Measurements from ENCODE around the gene ME1. TPM values are rescaled to one million over a fixed set of nuclear protein-coding genes. Genes with fewer than 3 reads are reported as not detected.

ME1 gene
- total RNA-seq, 1 experiment from 2014 or later = 40.5 TPM

DNA sequence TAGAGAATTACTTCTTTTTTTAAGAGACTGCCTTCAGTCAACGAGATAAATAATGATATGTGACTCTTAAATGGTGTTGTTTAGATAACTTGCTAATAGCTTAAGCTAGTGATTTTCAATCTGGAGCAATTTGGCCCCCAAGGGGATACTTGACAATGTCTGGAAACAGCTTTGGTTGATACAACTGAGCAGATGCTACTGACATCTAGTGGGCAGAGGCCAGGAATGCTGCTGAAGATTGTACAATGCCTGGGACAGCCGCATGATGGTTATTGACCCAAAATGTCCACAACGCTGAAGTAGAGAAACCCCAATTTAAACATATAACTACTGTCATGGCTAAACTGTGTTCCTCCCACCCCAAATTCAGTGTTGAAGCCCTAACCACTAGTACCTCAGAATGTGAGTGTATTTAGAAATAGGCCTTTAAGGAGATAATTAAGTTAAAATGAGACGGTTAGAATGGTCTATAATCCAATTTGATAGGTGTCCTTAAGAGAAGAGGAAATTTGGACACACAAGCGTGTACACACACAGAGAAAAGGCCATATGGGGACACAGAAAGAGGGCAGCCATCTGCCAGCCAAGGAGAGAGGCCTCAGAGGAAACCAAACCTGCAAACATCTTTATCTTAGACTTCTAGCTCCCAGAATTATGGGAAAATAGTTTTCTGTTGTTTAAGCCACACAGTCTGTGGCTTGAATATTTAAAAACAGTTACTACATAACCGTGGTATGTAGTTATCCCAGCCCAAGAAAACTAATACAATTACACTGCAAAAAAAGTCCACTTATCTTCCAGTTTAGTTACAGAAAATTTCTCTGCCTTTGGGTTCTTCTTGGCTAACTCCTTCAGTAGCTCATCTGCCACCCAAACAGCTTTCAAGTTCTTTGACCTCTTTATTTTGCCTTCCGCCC is 215.5 kb downstream of the ME1 start:
- BruUV-seq (replicated peaks) = no TSS peak
- H3K4me1 ChIP-seq (ENCODE audit: control insufficient read depth in 1 of 2, insufficient read depth in 2 of 2, low read length in 2 of 2) = no peaks in the 10 kb centered on the region
- H3K4me2 ChIP-seq (ENCODE audit: low read length) = no peak overlapping the region
- H3K36me3 ChIP-seq (ENCODE audit: control insufficient read depth in 1 of 2, insufficient read depth in 2 of 2, low read length in 2 of 2) = no peaks in the 10 kb centered on the region
- intact Hi-C loops (cut with micrococcal nuclease) = loop anchor here (1.0 to 5.0 kb wide), 2 partner anchors 148 to 963 kb away; partner anchors contain the start of gene DOP1A
- H2AFZ ChIP-seq (ENCODE audit: low read depth, low read length, poor library complexity, severe bottlenecking) = no peak overlapping the region
- no peaks in the 10 kb centered on the region for H3K79me2 ChIP-seq (ENCODE audit: insufficient read depth, low read length)
- H3K27me3 ChIP-seq (ENCODE audit: insufficient read depth, low read length) = no peaks in the 10 kb centered on the region
- peak; percentile 80 for TF ChIP-seq RAD21 (IDR thresholded peaks at IDR 0.05; ENCODE audit: low read depth)
- no peak for TF ChIP-seq POLR2A (IDR thresholded peaks at IDR 0.05; ENCODE audit: borderline replicate concordance, extremely low read depth, insufficient read depth, insufficient read length)
- TF ChIP-seq, protein P1, sequence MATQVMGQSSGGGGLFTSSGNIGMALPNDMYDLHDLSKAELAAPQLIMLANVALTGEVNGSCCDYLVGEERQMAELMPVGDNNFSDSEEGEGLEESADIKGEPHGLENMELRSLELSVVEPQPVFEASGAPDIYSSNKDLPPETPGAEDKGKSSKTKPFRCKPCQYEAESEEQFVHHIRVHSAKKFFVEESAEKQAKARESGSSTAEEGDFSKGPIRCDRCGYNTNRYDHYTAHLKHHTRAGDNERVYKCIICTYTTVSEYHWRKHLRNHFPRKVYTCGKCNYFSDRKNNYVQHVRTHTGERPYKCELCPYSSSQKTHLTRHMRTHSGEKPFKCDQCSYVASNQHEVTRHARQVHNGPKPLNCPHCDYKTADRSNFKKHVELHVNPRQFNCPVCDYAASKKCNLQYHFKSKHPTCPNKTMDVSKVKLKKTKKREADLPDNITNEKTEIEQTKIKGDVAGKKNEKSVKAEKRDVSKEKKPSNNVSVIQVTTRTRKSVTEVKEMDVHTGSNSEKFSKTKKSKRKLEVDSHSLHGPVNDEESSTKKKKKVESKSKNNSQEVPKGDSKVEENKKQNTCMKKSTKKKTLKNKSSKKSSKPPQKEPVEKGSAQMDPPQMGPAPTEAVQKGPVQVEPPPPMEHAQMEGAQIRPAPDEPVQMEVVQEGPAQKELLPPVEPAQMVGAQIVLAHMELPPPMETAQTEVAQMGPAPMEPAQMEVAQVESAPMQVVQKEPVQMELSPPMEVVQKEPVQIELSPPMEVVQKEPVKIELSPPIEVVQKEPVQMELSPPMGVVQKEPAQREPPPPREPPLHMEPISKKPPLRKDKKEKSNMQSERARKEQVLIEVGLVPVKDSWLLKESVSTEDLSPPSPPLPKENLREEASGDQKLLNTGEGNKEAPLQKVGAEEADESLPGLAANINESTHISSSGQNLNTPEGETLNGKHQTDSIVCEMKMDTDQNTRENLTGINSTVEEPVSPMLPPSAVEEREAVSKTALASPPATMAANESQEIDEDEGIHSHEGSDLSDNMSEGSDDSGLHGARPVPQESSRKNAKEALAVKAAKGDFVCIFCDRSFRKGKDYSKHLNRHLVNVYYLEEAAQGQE (IDR thresholded peaks at IDR 0.05; ENCODE audit: low read depth) = no peak
- TF ChIP-seq CBX3 (IDR thresholded peaks at IDR 0.05; ENCODE audit: low read depth) = no peak
- peak; percentile 19 for TF ChIP-seq YY1 (IDR thresholded peaks at IDR 0.05; ENCODE audit: extremely low read depth, insufficient replicate concordance, low read depth, low read length)
- no peak for TF ChIP-seq CEBPB (IDR thresholded peaks at IDR 0.05; ENCODE audit: low read depth)
- no peak for TF ChIP-seq SIN3A (IDR thresholded peaks at IDR 0.05; ENCODE audit: low read depth)
- no peak for TF ChIP-seq SP1 (IDR thresholded peaks at IDR 0.05; ENCODE audit: low read depth)
- TF ChIP-seq ZNF274 (IDR thresholded peaks at IDR 0.05; ENCODE audit: low read depth, low read length) = no peak
- no peak for TF ChIP-seq FOSL1 (IDR thresholded peaks at IDR 0.05; ENCODE audit: low read depth)
- TF ChIP-seq, protein P2, sequence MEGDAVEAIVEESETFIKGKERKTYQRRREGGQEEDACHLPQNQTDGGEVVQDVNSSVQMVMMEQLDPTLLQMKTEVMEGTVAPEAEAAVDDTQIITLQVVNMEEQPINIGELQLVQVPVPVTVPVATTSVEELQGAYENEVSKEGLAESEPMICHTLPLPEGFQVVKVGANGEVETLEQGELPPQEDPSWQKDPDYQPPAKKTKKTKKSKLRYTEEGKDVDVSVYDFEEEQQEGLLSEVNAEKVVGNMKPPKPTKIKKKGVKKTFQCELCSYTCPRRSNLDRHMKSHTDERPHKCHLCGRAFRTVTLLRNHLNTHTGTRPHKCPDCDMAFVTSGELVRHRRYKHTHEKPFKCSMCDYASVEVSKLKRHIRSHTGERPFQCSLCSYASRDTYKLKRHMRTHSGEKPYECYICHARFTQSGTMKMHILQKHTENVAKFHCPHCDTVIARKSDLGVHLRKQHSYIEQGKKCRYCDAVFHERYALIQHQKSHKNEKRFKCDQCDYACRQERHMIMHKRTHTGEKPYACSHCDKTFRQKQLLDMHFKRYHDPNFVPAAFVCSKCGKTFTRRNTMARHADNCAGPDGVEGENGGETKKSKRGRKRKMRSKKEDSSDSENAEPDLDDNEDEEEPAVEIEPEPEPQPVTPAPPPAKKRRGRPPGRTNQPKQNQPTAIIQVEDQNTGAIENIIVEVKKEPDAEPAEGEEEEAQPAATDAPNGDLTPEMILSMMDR (IDR thresholded peaks at IDR 0.05 in 2 of 3, conservative IDR thresholded peaks at IDR 0.05 in 1 of 3; ENCODE audit: borderline replicate concordance in 1 of 3, insufficient read depth in 1 of 3, low read depth in 2 of 3, low read length in 2 of 3) = peak; percentile 78 to 89 (median 83)
- H3K9me3 ChIP-seq (ENCODE audit: control insufficient read depth in 1 of 2, insufficient read depth in 1 of 2, low read depth in 1 of 2, low read length in 2 of 2) = no peaks in the 10 kb centered on the region
- ATAC-seq (peak; percentile 97), DNase-seq (ENCODE audit: low read depth, low spot score) (peak; percentile 38)
- ChIA-PET RAD21 (ENCODE audit: low non-redundant PET in 1 of 2, low total read pairs in 2 of 2, uncharacterized antibody in 2 of 2, unreplicated experiment in 2 of 2) (interaction anchor here (0.6 to 1.2 kb wide), 4 partner anchors 22 to 150 kb away, joined by 3 to 6 read pairs (median 4); partner anchors contain the start of genes DOP1A (in 2 of the 2), RWDD2A (in 1 of the 2) and UBE3D (in 1 of the 2)), CTCF (interaction anchor here (0.6 to 4.0 kb wide), 13 partner anchors 9 to 321 kb away, joined by 3 to 82 read pairs (median 4); partner anchors contain the start of genes DOP1A, PRSS35 and UBE3D), POLR2A (interaction anchor here (1.7 kb wide), 1 partner anchor 148 kb away, joined by 5 read pairs; the partner anchor contains the start of gene DOP1A)
- H4K20me1 ChIP-seq (ENCODE audit: insufficient read depth) = no peaks in the 10 kb centered on the region
- H3K9ac ChIP-seq (ENCODE audit: low read length) = no peak overlapping the region
- H3K27ac ChIP-seq (ENCODE audit: low read depth, low read length) = no peak overlapping the region
- no peaks in the 10 kb centered on the region for H3K9me2 ChIP-seq (ENCODE audit: insufficient read depth)
- no peak overlapping the region for H3K4me3 ChIP-seq (replicated peaks in 1 of 2; ENCODE audit: low read depth in 1 of 2, low read length in 2 of 2)
